Ishikawa (cell line): ENCODE measurements around the gene PCNT.

Experiments
- CEBPB ChIP-seq: IDR thresholded peaks from 2 replicates; pipeline ENCODE4 v1.6.1; 2012
- CREB1 ChIP-seq: IDR thresholded peaks from 2 replicates; pipeline ENCODE4 v1.6.1; 2012; ENCODE audit warnings: low read depth
- EGR1 ChIP-seq: IDR thresholded peaks from 2 replicates; pipeline ENCODE4 v1.6.1; 2012
- EP300 ChIP-seq: IDR thresholded peaks from 2 replicates; pipeline ENCODE4 v1.6.1; 2012; ENCODE audit warnings: borderline replicate concordance
- FOXM1 ChIP-seq: IDR thresholded peaks from 2 replicates; pipeline ENCODE4 v1.6.1; 2012; ENCODE audit warnings: low read depth, borderline replicate concordance
- NFIC ChIP-seq: IDR thresholded peaks from 2 replicates; pipeline ENCODE4 v1.6.1; 2012
- RAD21 ChIP-seq: IDR thresholded peaks from 2 replicates; pipeline ENCODE4 v1.6.1; 2012; ENCODE audit warnings: low read depth
- TAF1 ChIP-seq: IDR thresholded peaks from 2 replicates; pipeline ENCODE4 v1.6.1; 2012; ENCODE audit warnings: low read depth, mild to moderate bottlenecking
- TCF12 ChIP-seq: IDR thresholded peaks from 2 replicates; pipeline ENCODE4 v1.6.1; 2012; ENCODE audit warnings: low read depth
- TEAD4 ChIP-seq: IDR thresholded peaks from 2 replicates; pipeline ENCODE4 v1.6.1; 2012
- YY1 ChIP-seq: IDR thresholded peaks from 2 replicates; pipeline ENCODE4 v1.6.1; 2012; ENCODE audit warnings: low read depth
- ZBTB7A ChIP-seq: IDR thresholded peaks from 2 replicates; pipeline ENCODE4 v1.6.1; 2012; ENCODE audit warnings: low read depth
- TF ChIP-seq, protein P1 (sequence below): IDR thresholded peaks from 2 replicates; pipeline ENCODE4 v1.6.1; 2012
- TF ChIP-seq, protein P2 (sequence below): IDR thresholded peaks from 2 replicates; pipeline ENCODE4 v1.6.1; 2012; ENCODE audit warnings: low read depth, mild to moderate bottlenecking
- TF ChIP-seq, protein P3 (sequence below): IDR thresholded peaks from 2 replicates; pipeline ENCODE4 v1.6.1; 2012

PCNT gene

DNA sequence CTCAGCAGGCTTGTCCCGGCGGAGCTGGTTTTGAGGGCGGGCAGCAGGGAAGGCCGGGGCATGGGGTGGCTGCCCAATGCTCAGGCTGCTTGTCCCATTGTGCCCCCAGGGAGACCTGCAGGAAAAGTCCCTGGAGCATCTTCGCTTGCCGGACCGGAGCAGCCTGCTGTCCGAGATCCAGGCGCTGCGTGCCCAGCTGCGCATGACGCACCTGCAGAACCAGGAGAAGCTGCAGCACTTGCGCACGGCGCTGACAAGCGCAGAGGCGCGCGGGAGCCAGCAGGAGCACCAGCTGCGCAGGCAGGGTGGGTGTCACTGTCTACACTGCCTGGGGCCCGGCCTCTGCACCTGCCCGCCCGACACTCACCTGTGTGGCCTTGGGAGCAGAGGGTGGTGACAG, 104.3 kb downstream of the PCNT start:
- TF ChIP-seq RAD21, result no peak

- no peak for TF ChIP-seq RAD21
- no peak for TF ChIP-seq EP300
- no peak for TF ChIP-seq ZBTB7A
- no peak for TF ChIP-seq EGR1
- no peak for TF ChIP-seq FOXM1
- TF ChIP-seq NFIC, result no peak
- no peak for TF ChIP-seq CREB1
- no peak for TF ChIP-seq YY1
- TF ChIP-seq, protein P1, sequence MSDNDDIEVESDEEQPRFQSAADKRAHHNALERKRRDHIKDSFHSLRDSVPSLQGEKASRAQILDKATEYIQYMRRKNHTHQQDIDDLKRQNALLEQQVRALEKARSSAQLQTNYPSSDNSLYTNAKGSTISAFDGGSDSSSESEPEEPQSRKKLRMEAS, result no peak
- TF ChIP-seq, protein P2, sequence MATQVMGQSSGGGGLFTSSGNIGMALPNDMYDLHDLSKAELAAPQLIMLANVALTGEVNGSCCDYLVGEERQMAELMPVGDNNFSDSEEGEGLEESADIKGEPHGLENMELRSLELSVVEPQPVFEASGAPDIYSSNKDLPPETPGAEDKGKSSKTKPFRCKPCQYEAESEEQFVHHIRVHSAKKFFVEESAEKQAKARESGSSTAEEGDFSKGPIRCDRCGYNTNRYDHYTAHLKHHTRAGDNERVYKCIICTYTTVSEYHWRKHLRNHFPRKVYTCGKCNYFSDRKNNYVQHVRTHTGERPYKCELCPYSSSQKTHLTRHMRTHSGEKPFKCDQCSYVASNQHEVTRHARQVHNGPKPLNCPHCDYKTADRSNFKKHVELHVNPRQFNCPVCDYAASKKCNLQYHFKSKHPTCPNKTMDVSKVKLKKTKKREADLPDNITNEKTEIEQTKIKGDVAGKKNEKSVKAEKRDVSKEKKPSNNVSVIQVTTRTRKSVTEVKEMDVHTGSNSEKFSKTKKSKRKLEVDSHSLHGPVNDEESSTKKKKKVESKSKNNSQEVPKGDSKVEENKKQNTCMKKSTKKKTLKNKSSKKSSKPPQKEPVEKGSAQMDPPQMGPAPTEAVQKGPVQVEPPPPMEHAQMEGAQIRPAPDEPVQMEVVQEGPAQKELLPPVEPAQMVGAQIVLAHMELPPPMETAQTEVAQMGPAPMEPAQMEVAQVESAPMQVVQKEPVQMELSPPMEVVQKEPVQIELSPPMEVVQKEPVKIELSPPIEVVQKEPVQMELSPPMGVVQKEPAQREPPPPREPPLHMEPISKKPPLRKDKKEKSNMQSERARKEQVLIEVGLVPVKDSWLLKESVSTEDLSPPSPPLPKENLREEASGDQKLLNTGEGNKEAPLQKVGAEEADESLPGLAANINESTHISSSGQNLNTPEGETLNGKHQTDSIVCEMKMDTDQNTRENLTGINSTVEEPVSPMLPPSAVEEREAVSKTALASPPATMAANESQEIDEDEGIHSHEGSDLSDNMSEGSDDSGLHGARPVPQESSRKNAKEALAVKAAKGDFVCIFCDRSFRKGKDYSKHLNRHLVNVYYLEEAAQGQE, result no peak
- TF ChIP-seq, protein P3, sequence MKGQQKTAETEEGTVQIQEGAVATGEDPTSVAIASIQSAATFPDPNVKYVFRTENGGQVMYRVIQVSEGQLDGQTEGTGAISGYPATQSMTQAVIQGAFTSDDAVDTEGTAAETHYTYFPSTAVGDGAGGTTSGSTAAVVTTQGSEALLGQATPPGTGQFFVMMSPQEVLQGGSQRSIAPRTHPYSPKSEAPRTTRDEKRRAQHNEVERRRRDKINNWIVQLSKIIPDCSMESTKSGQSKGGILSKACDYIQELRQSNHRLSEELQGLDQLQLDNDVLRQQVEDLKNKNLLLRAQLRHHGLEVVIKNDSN, result no peak
- no peak for TF ChIP-seq TAF1
- TF ChIP-seq CEBPB, result no peak
- no peak for TF ChIP-seq TEAD4
These were observed 105.2 kb downstream of the PCNT start for GRCh38 chr21:46428987-46429710.

- TF ChIP-seq EGR1, result no peak
- TF ChIP-seq CEBPB, result no peak
- TF ChIP-seq ZBTB7A, result no peak
- TF ChIP-seq, protein P3, result no peak
- TF ChIP-seq NFIC, result no peak
- TF ChIP-seq, protein P1, result no peak
- TF ChIP-seq RAD21, result no peak
- TF ChIP-seq CREB1, result no peak
- TF ChIP-seq TCF12, result no peak
- no peak for TF ChIP-seq TAF1
These were observed 106.1 kb downstream of the PCNT start for GRCh38 chr21:46429754-46430681.

DNA sequence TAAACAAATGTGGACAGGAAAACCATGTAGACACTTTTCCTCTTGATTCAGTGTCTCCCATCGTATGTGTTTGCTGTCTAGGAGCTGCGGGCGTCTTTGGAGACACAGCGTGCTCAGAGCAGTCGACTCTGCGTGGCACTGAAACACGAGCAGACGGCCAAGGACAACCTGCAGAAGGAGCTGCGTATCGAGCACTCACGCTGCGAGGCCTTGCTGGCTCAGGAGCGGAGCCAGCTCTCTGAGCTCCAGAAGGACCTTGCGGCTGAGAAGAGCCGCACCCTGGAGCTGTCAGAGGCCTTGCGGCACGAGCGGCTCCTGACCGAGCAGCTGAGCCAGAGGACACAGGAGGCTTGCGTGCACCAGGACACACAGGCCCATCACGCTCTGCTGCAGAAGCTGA, 107.5 kb downstream of the PCNT start:
- TF ChIP-seq, protein P1, result no peak
- TF ChIP-seq RAD21 (no peak), TAF1 (no peak), NFIC (no peak), ZBTB7A (no peak), TCF12 (no peak), EGR1 (no peak), TEAD4 (no peak), YY1 (no peak), CREB1 (no peak)

- no peak for TF ChIP-seq CEBPB
- TF ChIP-seq YY1, result no peak
- TF ChIP-seq, protein P2, result no peak
- no peak for TF ChIP-seq RAD21
- TF ChIP-seq FOXM1, result no peak
- TF ChIP-seq EGR1, result no peak
- TF ChIP-seq TAF1, result no peak
- TF ChIP-seq, protein P1, result no peak
These were observed 108.0 kb downstream of the PCNT start for GRCh38 chr21:46431884-46432488.
